Neural progenitor cell (in vitro differentiated cells): ENCODE data around the gene THSD1. TPM values are rescaled to one million over a fixed set of nuclear protein-coding genes. Genes with fewer than 3 reads are reported as not detected.
A peak's percentile ranks its signal among the peaks of the same experiment; 100 is the strongest.
"Not testable (repeated sequence)": the region's sequence is repeated elsewhere in the genome, so short reads cannot be mapped to it uniquely, and the experiment has no call there.

Source experiments
- DNase-seq: peaks from one replicate; pipeline ENCODE4 v3.0.0-alpha.2; 2016; ENCODE audit warnings: low spot score
- H2AFZ ChIP-seq: fragments of 200-600 bp; sonication (generic); replicated peaks from 2 replicates; pipeline ENCODE4 v1.6.1; 2016; ENCODE audit warnings: antibody characterized with exemption
- H3F3A ChIP-seq: fragments of 200-600 bp; sonication (generic); 2 replicates; pipeline ENCODE4 v1.6.1; 2016; ENCODE audit warnings: antibody characterized with exemption, low read depth
- H3K27ac ChIP-seq: fragments of 200-600 bp; sonication (generic); 2 replicates; pipeline ENCODE4 v1.5.1; 2016; ENCODE audit warnings: mild to moderate bottlenecking
- H3K27me3 ChIP-seq: fragments of 200-600 bp; sonication (generic); 2 replicates; pipeline ENCODE4 v1.6.1; 2016; ENCODE audit warnings: mild to moderate bottlenecking, moderate library complexity
- H3K36me3 ChIP-seq: fragments of 200-600 bp; sonication (generic); 2 replicates; pipeline ENCODE4 v1.5.1; 2016
- H3K4me1 ChIP-seq: fragments of 200-600 bp; sonication (generic); 2 replicates; pipeline ENCODE4 v1.6.1; 2016; ENCODE audit warnings: mixed run types
- H3K4me2 ChIP-seq: fragments of 200-600 bp; sonication (generic); 2 replicates; pipeline ENCODE4 v1.6.1; 2016
- H3K4me3 ChIP-seq: fragments of 200-600 bp; sonication (generic); 2 replicates; pipeline ENCODE4 v1.5.1; 2016
- H3K79me2 ChIP-seq: fragments of 200-600 bp; sonication (generic); 2 replicates; pipeline ENCODE4 v1.6.1; 2016; ENCODE audit warnings: low read depth
- H3K9ac ChIP-seq: fragments of 200-600 bp; sonication (generic); 2 replicates; pipeline ENCODE4 v1.6.1; 2016
- H3K9me3 ChIP-seq: fragments of 200-600 bp; sonication (generic); 2 replicates; pipeline ENCODE4 v1.5.1; 2016; ENCODE audit warnings: low read depth
- H4K20me1 ChIP-seq: fragments of 200-600 bp; sonication (generic); 2 replicates; pipeline ENCODE4 v1.6.1; 2016; ENCODE audit warnings: low read depth
- H3K27ac Mint-ChIP-seq: 3 replicates; pipeline ENCODE4 v1.8.0; 2021; ENCODE audit warnings: mixed read lengths
- H3K27me3 Mint-ChIP-seq: 2 replicates; pipeline ENCODE4 v1.8.0; 2022; ENCODE audit warnings: low read depth, mild to moderate bottlenecking, inconsistent platforms, moderate library complexity, mixed read lengths; ENCODE audit not compliant: insufficient read depth
- H3K36me3 Mint-ChIP-seq: 3 replicates; pipeline ENCODE4 v1.8.0; 2021; ENCODE audit warnings: mixed read lengths
- H3K4me1 Mint-ChIP-seq: 3 replicates; pipeline ENCODE4 v1.8.0; 2021; ENCODE audit warnings: mixed read lengths
- H3K4me3 Mint-ChIP-seq: 3 replicates; pipeline ENCODE4 v1.8.0; 2021; ENCODE audit warnings: mild to moderate bottlenecking, moderate library complexity, mixed read lengths
- H3K9me3 Mint-ChIP-seq: 3 replicates; pipeline ENCODE4 v1.8.0; 2020; ENCODE audit warnings: mixed read lengths
- EZH2 ChIP-seq: fragments of 200-600 bp; sonication (generic); IDR thresholded peaks from 2 replicates; pipeline ENCODE4 v1.6.1; 2017; ENCODE audit warnings: antibody characterized with exemption, mild to moderate bottlenecking, moderate library complexity
- EZH2phosphoT487 ChIP-seq: fragments of 200-600 bp; sonication (generic); IDR thresholded peaks from 2 replicates; pipeline ENCODE4 v1.6.1; 2017; ENCODE audit warnings: antibody characterized with exemption
- total RNA-seq: library from RNA; depleted of rRNA; stranded (reverse); fragments of >200 nt; gene quantifications from 2 replicates; pipeline ENCODE4 v1.2.3, GENCODE V29; 2015; ENCODE audit warnings: low replicate concordance
- TF ChIP-seq, protein P1 (sequence below): fragments of 200-600 bp; sonication (generic); IDR thresholded peaks from 2 replicates; pipeline ENCODE4 v1.5.1; 2017; ENCODE audit warnings: antibody characterized with exemption, mild to moderate bottlenecking

The THSD1 gene
- total RNA-seq, 1 donor from 2014 or later, result 0.45 TPM

DNA sequence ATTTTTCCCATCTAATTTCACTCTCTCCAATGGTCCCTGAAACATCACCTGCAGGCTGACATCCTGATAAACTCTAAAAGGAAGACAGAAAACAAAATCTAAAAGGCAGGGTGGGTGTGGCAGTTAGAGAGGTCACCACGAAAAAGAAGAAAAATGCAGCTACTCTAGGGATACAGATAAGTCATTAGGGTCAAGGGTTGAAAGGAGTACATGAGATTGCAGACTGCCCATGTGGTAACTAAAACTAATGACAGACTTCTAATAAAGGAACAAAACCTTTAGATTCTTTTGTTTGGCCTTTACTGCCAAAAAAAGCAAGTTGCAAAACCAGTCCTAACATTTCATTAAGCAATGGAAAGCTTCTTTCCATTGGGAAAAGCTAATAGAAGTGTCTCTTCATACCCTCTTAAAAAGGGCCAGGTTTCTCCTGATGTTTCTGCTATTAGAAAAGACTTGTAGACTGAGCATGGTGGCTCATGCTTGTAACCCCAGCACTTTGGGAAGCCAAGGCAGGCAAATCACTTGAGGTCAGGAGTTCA is 31.0 kb downstream of the THSD1 start:
- H3K4me3 Mint-ChIP-seq, result no peak overlapping the region
- H3K27ac Mint-ChIP-seq, result no peak overlapping the region
- H2AFZ ChIP-seq, result no peak overlapping the region
- no peaks in the 10 kb centered on the region for H3K36me3 ChIP-seq
- H3K79me2 ChIP-seq, result no peaks in the 10 kb centered on the region
- TF ChIP-seq, protein P1, sequence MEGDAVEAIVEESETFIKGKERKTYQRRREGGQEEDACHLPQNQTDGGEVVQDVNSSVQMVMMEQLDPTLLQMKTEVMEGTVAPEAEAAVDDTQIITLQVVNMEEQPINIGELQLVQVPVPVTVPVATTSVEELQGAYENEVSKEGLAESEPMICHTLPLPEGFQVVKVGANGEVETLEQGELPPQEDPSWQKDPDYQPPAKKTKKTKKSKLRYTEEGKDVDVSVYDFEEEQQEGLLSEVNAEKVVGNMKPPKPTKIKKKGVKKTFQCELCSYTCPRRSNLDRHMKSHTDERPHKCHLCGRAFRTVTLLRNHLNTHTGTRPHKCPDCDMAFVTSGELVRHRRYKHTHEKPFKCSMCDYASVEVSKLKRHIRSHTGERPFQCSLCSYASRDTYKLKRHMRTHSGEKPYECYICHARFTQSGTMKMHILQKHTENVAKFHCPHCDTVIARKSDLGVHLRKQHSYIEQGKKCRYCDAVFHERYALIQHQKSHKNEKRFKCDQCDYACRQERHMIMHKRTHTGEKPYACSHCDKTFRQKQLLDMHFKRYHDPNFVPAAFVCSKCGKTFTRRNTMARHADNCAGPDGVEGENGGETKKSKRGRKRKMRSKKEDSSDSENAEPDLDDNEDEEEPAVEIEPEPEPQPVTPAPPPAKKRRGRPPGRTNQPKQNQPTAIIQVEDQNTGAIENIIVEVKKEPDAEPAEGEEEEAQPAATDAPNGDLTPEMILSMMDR, result no peak
- TF ChIP-seq EZH2phosphoT487 (no peak), EZH2 (no peak)
- no peaks in the 10 kb centered on the region for H4K20me1 ChIP-seq
- no peak overlapping the region for H3K4me3 ChIP-seq
- H3K4me1 Mint-ChIP-seq, result peaks cover 18% of the 10 kb centered on the region
- H3K9me3 ChIP-seq, result no peaks in the 10 kb centered on the region
- H3K4me2 ChIP-seq, result no peak overlapping the region
- no peaks in the 10 kb centered on the region for H3K27me3 Mint-ChIP-seq
- no peak for DNase-seq
- peaks cover 12% of the 10 kb centered on the region for H3K4me1 ChIP-seq
- no peaks in the 10 kb centered on the region for H3K36me3 Mint-ChIP-seq
- H3K27ac ChIP-seq, result no peak overlapping the region
- no peak overlapping the region for H3K9ac ChIP-seq
- no peaks in the 10 kb centered on the region for H3K9me3 Mint-ChIP-seq
- peaks cover 12% of the 10 kb centered on the region for H3F3A ChIP-seq
- peaks cover 12% of the 10 kb centered on the region for H3K27me3 ChIP-seq

DNA sequence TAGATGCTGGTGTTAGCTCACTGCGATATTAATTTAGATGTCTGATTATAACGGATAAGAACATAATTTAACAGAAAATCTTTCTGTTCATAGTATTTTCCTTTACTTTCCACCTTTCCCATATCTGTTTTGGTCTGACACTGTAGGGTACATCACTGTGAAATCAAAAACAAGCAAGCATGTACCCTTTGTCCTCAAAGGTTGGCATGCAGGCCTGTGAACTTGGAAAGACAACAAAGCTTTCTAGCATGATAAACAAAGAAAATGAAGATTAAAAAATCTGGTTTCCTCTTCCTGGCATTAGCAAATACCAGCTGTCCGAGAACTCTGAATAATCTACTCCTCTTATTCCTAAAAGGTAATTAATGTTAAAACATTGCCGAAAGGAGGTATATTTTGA is 31.6 kb downstream of the THSD1 start:
- Mint-ChIP-seq H3K4me3 (no peak overlapping the region), H3K9me3 (no peaks in the 10 kb centered on the region), H3K4me1 (peaks cover 18% of the 10 kb centered on the region), H3K36me3 (no peaks in the 10 kb centered on the region), H3K27ac (no peak overlapping the region), H3K27me3 (no peaks in the 10 kb centered on the region)
- Histone ChIP-seq H4K20me1 (no peaks in the 10 kb centered on the region), H3K36me3 (no peaks in the 10 kb centered on the region), H3K9me3 (no peaks in the 10 kb centered on the region), H3F3A (peaks cover 12% of the 10 kb centered on the region), H3K79me2 (no peaks in the 10 kb centered on the region), H3K4me2 (no peak overlapping the region), H3K4me1 (peaks cover 12% of the 10 kb centered on the region), H2AFZ (no peak overlapping the region), H3K9ac (no peak overlapping the region), H3K27ac (no peak overlapping the region), H3K4me3 (no peak overlapping the region), H3K27me3 (peaks cover 12% of the 10 kb centered on the region)
- no peak for DNase-seq
- TF ChIP-seq, protein P1, result no peak
- TF ChIP-seq EZH2phosphoT487, result no peak
- no peak for TF ChIP-seq EZH2

DNA sequence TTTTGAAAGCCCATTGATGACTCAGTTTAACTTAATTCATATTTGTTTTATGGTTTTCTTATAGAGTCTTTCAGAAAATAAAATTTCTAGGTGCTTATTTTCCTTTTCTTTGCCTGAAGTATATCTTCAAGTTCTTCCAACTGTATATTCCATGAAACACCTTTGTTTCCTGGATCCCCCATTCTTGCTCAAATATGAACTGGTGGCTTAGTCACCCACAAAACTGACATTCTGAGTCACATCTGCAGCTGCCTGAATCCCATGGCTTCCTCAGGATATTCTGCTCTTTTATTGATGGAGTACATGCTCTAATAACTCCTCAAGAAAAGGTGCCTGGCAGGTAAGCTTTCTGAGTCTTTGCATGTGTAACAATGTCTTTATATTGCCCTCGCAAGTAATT is 32.7 kb downstream of the THSD1 start:
- not testable (repeated sequence) for H3K4me2 ChIP-seq, H3K9ac ChIP-seq, H4K20me1 ChIP-seq, H3K36me3 Mint-ChIP-seq, H3K4me3 Mint-ChIP-seq, H3K9me3 ChIP-seq, H2AFZ ChIP-seq, H3K4me3 ChIP-seq, H3K27me3 Mint-ChIP-seq, H3K36me3 ChIP-seq, H3K27ac Mint-ChIP-seq, H3K9me3 Mint-ChIP-seq, DNase-seq, H3K27ac ChIP-seq, H3K79me2 ChIP-seq
- Histone ChIP-seq H3K27me3 (peaks cover 12% of the 10 kb centered on the region), H3K4me1 (peaks cover 12% of the 10 kb centered on the region), H3F3A (peaks cover 12% of the 10 kb centered on the region)
- peaks cover 18% of the 10 kb centered on the region for H3K4me1 Mint-ChIP-seq

DNA sequence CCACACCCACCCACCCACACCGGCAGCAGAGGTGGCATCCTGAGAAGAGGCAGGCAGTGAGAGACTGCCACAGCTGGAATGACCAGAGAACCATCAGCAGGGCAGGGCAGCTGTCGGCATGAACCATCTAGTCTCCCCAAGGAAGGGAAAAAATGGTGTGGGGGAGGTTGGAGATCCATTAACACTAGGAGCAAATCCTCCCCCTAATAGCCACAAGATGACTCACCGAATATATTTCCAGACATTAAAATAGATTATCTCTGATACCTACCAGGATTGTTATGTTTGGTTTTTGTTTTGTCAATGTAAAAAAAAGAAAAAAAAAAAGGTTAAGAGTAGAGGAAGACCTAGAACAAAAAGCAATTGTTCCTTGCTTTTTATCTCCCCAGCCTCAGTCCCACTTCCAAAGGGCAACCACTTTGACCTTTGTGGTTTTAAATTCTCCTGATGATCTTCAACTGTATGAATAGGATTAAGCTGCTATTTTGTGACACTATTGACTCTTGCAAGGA is 34.2 kb downstream of the THSD1 start:
- H3K4me1 Mint-ChIP-seq, result peaks cover 18% of the 10 kb centered on the region
- Histone ChIP-seq H3K27me3 (peaks cover 12% of the 10 kb centered on the region), H4K20me1 (no peaks in the 10 kb centered on the region), H2AFZ (no peak overlapping the region), H3K9me3 (no peaks in the 10 kb centered on the region), H3K36me3 (no peaks in the 10 kb centered on the region), H3K4me3 (no peak overlapping the region), H3K4me2 (peak overlapping the region; percentile 35), H3K9ac (no peak overlapping the region), H3K4me1 (peaks cover 12% of the 10 kb centered on the region), H3K79me2 (no peaks in the 10 kb centered on the region), H3F3A (peaks cover 12% of the 10 kb centered on the region), H3K27ac (no peak overlapping the region)
- peak; percentile 20 for DNase-seq
- no peaks in the 10 kb centered on the region for H3K9me3 Mint-ChIP-seq
- no peaks in the 10 kb centered on the region for H3K36me3 Mint-ChIP-seq
- peak; percentile 59 for TF ChIP-seq EZH2phosphoT487
- no peak for TF ChIP-seq EZH2
- no peak overlapping the region for H3K4me3 Mint-ChIP-seq
- H3K27me3 Mint-ChIP-seq, result no peaks in the 10 kb centered on the region
- H3K27ac Mint-ChIP-seq, result no peak overlapping the region
